Neural progenitor cell (in vitro differentiated cells): Measurements from ENCODE around the gene ANO1. TPM values are rescaled to one million over a fixed set of nuclear protein-coding genes. Genes with fewer than 3 reads are reported as not detected.
A peak's percentile ranks its signal among the peaks of the same experiment; 100 is the strongest.

Source experiments
- DNase-seq: peaks from one replicate; pipeline ENCODE4 v3.0.0-alpha.2; 2016; ENCODE audit warnings: low spot score
- H2AFZ ChIP-seq: fragments of 200-600 bp; sonication (generic); replicated peaks from 2 replicates; pipeline ENCODE4 v1.6.1; 2016; ENCODE audit warnings: antibody characterized with exemption
- H3F3A ChIP-seq: fragments of 200-600 bp; sonication (generic); 2 replicates; pipeline ENCODE4 v1.6.1; 2016; ENCODE audit warnings: antibody characterized with exemption, low read depth
- H3K27ac ChIP-seq: fragments of 200-600 bp; sonication (generic); 2 replicates; pipeline ENCODE4 v1.5.1; 2016; ENCODE audit warnings: mild to moderate bottlenecking
- H3K27me3 ChIP-seq: fragments of 200-600 bp; sonication (generic); 2 replicates; pipeline ENCODE4 v1.6.1; 2016; ENCODE audit warnings: mild to moderate bottlenecking, moderate library complexity
- H3K36me3 ChIP-seq: fragments of 200-600 bp; sonication (generic); 2 replicates; pipeline ENCODE4 v1.5.1; 2016
- H3K4me1 ChIP-seq: fragments of 200-600 bp; sonication (generic); 2 replicates; pipeline ENCODE4 v1.6.1; 2016; ENCODE audit warnings: mixed run types
- H3K4me2 ChIP-seq: fragments of 200-600 bp; sonication (generic); 2 replicates; pipeline ENCODE4 v1.6.1; 2016
- H3K4me3 ChIP-seq: fragments of 200-600 bp; sonication (generic); 2 replicates; pipeline ENCODE4 v1.5.1; 2016
- H3K79me2 ChIP-seq: fragments of 200-600 bp; sonication (generic); 2 replicates; pipeline ENCODE4 v1.6.1; 2016; ENCODE audit warnings: low read depth
- H3K9ac ChIP-seq: fragments of 200-600 bp; sonication (generic); 2 replicates; pipeline ENCODE4 v1.6.1; 2016
- H3K9me3 ChIP-seq: fragments of 200-600 bp; sonication (generic); 2 replicates; pipeline ENCODE4 v1.5.1; 2016; ENCODE audit warnings: low read depth
- H4K20me1 ChIP-seq: fragments of 200-600 bp; sonication (generic); 2 replicates; pipeline ENCODE4 v1.6.1; 2016; ENCODE audit warnings: low read depth
- H3K27ac Mint-ChIP-seq: 3 replicates; pipeline ENCODE4 v1.8.0; 2021; ENCODE audit warnings: mixed read lengths
- H3K27me3 Mint-ChIP-seq: 2 replicates; pipeline ENCODE4 v1.8.0; 2022; ENCODE audit warnings: low read depth, mild to moderate bottlenecking, inconsistent platforms, moderate library complexity, mixed read lengths; ENCODE audit not compliant: insufficient read depth
- H3K36me3 Mint-ChIP-seq: 3 replicates; pipeline ENCODE4 v1.8.0; 2021; ENCODE audit warnings: mixed read lengths
- H3K4me1 Mint-ChIP-seq: 3 replicates; pipeline ENCODE4 v1.8.0; 2021; ENCODE audit warnings: mixed read lengths
- H3K4me3 Mint-ChIP-seq: 3 replicates; pipeline ENCODE4 v1.8.0; 2021; ENCODE audit warnings: mild to moderate bottlenecking, moderate library complexity, mixed read lengths
- H3K9me3 Mint-ChIP-seq: 3 replicates; pipeline ENCODE4 v1.8.0; 2020; ENCODE audit warnings: mixed read lengths
- CTCF ChIP-seq: fragments of 200-600 bp; sonication (generic); IDR thresholded peaks from 2 replicates; pipeline ENCODE4 v1.5.1; 2017; ENCODE audit warnings: antibody characterized with exemption, mild to moderate bottlenecking
- EZH2 ChIP-seq: fragments of 200-600 bp; sonication (generic); IDR thresholded peaks from 2 replicates; pipeline ENCODE4 v1.6.1; 2017; ENCODE audit warnings: antibody characterized with exemption, mild to moderate bottlenecking, moderate library complexity
- EZH2phosphoT487 ChIP-seq: fragments of 200-600 bp; sonication (generic); IDR thresholded peaks from 2 replicates; pipeline ENCODE4 v1.6.1; 2017; ENCODE audit warnings: antibody characterized with exemption
- total RNA-seq: library from RNA; depleted of rRNA; stranded (reverse); fragments of >200 nt; gene quantifications from 2 replicates; pipeline ENCODE4 v1.2.3, GENCODE V29; 2015; ENCODE audit warnings: low replicate concordance

Gene ANO1
- total RNA-seq, 1 donor from 2014 or later, result not detected

- no peak overlapping the region for H3K4me3 ChIP-seq
- H3F3A ChIP-seq, result peaks cover 22% of the 10 kb centered on the region
- peaks cover 8% of the 10 kb centered on the region for H4K20me1 ChIP-seq
- no peaks in the 10 kb centered on the region for H3K9me3 Mint-ChIP-seq
- H3K27me3 ChIP-seq, result peaks cover 68% of the 10 kb centered on the region
- no peak overlapping the region for H3K4me2 ChIP-seq
- peak overlapping the region; percentile 3 for H3K4me3 Mint-ChIP-seq
- no peak overlapping the region for H3K27ac ChIP-seq
- peaks cover 34% of the 10 kb centered on the region for H3K4me1 ChIP-seq
- H3K27me3 Mint-ChIP-seq, result peaks cover 45% of the 10 kb centered on the region
- peaks cover 36% of the 10 kb centered on the region for H3K4me1 Mint-ChIP-seq
- no peaks in the 10 kb centered on the region for H3K9me3 ChIP-seq
- TF ChIP-seq EZH2phosphoT487, result no peak
- no peak for TF ChIP-seq CTCF
- TF ChIP-seq EZH2, result no peak
- H3K9ac ChIP-seq, result no peak overlapping the region
- H2AFZ ChIP-seq, result no peak overlapping the region
- DNase-seq, result no peak
- H3K36me3 Mint-ChIP-seq, result no peaks in the 10 kb centered on the region
- H3K79me2 ChIP-seq, result no peaks in the 10 kb centered on the region
- H3K27ac Mint-ChIP-seq, result no peak overlapping the region
- no peaks in the 10 kb centered on the region for H3K36me3 ChIP-seq
Observed at GRCh38 chr11:70071996-70072395, 6.1 kb upstream of the ANO1 start.

GRCh38 chr11:70072461-70072860 is 5.7 kb upstream of the ANO1 start:
- no peak for DNase-seq
- no peaks in the 10 kb centered on the region for H3K9me3 Mint-ChIP-seq
- Histone ChIP-seq H3K4me1 (peaks cover 33% of the 10 kb centered on the region), H4K20me1 (peaks cover 12% of the 10 kb centered on the region), H3K4me3 (no peak overlapping the region), H2AFZ (no peak overlapping the region), H3K4me2 (no peak overlapping the region), H3F3A (peaks cover 19% of the 10 kb centered on the region), H3K9ac (no peak overlapping the region), H3K79me2 (no peaks in the 10 kb centered on the region), H3K27ac (no peak overlapping the region), H3K27me3 (peaks cover 73% of the 10 kb centered on the region), H3K9me3 (no peaks in the 10 kb centered on the region), H3K36me3 (no peaks in the 10 kb centered on the region)
- H3K4me3 Mint-ChIP-seq, result no peak overlapping the region
- peaks cover 50% of the 10 kb centered on the region for H3K27me3 Mint-ChIP-seq
- H3K27ac Mint-ChIP-seq, result no peak overlapping the region
- peaks cover 36% of the 10 kb centered on the region for H3K4me1 Mint-ChIP-seq
- TF ChIP-seq EZH2phosphoT487 (no peak), CTCF (no peak), EZH2 (no peak)
- no peaks in the 10 kb centered on the region for H3K36me3 Mint-ChIP-seq

GRCh38 chr11:70072861-70073755 is 5.0 kb upstream of the ANO1 start:
- H3K9me3 Mint-ChIP-seq, result no peaks in the 10 kb centered on the region
- Histone ChIP-seq H3K27ac (no peak overlapping the region), H3K27me3 (peaks cover 79% of the 10 kb centered on the region), H3K79me2 (no peaks in the 10 kb centered on the region), H3K9me3 (no peaks in the 10 kb centered on the region), H3K4me3 (no peak overlapping the region), H3K4me2 (peak overlapping the region; percentile 0), H2AFZ (no peak overlapping the region), H4K20me1 (peaks cover 11% of the 10 kb centered on the region), H3K36me3 (no peaks in the 10 kb centered on the region), H3F3A (peaks cover 13% of the 10 kb centered on the region), H3K4me1 (peaks cover 27% of the 10 kb centered on the region), H3K9ac (no peak overlapping the region)
- H3K27ac Mint-ChIP-seq, result no peak overlapping the region
- H3K36me3 Mint-ChIP-seq, result no peaks in the 10 kb centered on the region
- DNase-seq, result peak; percentile 62
- TF ChIP-seq CTCF (no peak), EZH2 (peak; percentile 50), EZH2phosphoT487 (peak; percentile 42)
- peaks cover 56% of the 10 kb centered on the region for H3K27me3 Mint-ChIP-seq
- peaks cover 29% of the 10 kb centered on the region for H3K4me1 Mint-ChIP-seq
- no peak overlapping the region for H3K4me3 Mint-ChIP-seq
